HEK293 (cell line): ENCODE results near the gene CCSER1.

Experiments
- AEBP2 ChIP-seq: fragments of 450-650 bp; formaldehyde crosslinking; IDR thresholded peaks from 2 replicates; pipeline ENCODE4 v1.5.1; 2016; ENCODE audit warnings: missing biosample characterization, missing genetic modification characterization, borderline replicate concordance
- CTCF ChIP-seq: fragments of 450-650 bp; formaldehyde crosslinking; IDR thresholded peaks from 2 replicates; pipeline ENCODE4 v1.5.1; 2016; ENCODE audit warnings: missing biosample characterization, missing genetic modification characterization
- ZNF423 ChIP-seq: fragments of 450-650 bp; formaldehyde crosslinking; IDR thresholded peaks from 2 replicates; pipeline ENCODE4 v1.5.1; 2016; ENCODE audit warnings: missing biosample characterization, missing genetic modification characterization

DNA sequence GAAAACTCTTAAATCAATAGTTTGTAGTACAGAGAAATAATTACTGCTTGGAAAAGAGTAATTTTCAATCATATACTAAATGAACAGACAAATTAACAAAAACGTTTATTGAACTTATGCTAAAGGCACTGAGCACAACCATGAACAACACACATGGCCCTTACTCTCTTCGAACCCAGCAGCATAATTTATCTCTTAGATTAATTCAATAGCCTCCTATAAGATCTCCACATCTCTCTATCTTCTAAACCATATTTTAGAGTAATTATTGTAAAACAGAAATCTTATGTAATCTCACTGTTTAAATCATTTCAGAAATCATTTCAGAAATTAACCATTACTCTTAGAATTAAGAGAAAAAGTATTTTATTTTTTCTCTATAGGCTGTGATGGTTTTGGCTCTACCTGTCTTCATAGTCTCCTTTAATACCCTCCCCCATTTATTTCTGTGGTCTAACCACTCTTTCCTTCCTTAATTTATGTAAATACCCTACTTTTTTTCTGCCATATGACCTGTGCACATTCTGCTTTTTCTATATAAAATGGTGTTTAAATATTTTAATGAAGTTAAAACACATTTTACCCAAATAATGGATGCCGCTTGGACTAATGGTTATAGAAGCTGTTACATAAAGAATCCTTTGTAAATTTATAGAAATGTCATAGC is 218.5 kb downstream of the CCSER1 start:
- no peak for TF ChIP-seq CTCF (tag by site-specific recombination)
- no peak for TF ChIP-seq ZNF423 (tag by site-specific recombination)
- no peak for TF ChIP-seq AEBP2 (tag by site-specific recombination)
